HG03442 (cell line): ENCODE data around the gene CERS6.
"Not testable (repeated sequence)": the region's sequence is repeated elsewhere in the genome, so short reads cannot be mapped to it uniquely, and the experiment has no call there.

Source experiments
- ATAC-seq: cut with Tn5 transposase; IDR thresholded peaks from one replicate; pipeline ENCODE4 v1.9.1; 2021; ENCODE audit warnings: mild to moderate bottlenecking, moderate library complexity; ENCODE audit not compliant: unreplicated experiment

CERS6 gene

GRCh38 chr2:168633200-168633599 lies 177.1 kb downstream of the CERS6 start:
- no peak for ATAC-seq

- peak; percentile 54 for ATAC-seq
These were observed 177.8 kb downstream of the CERS6 start for GRCh38 chr2:168633895-168634294.

- ATAC-seq, result peak; percentile 33
These were observed 179.0 kb downstream of the CERS6 start for GRCh38 chr2:168635065-168635577.

GRCh38 chr2:168639018-168639417 lies 182.9 kb downstream of the CERS6 start:
- ATAC-seq, result no peak

GRCh38 chr2:168639441-168639898 lies 183.4 kb downstream of the CERS6 start:
- ATAC-seq, result no peak

GRCh38 chr2:168640039-168640438 lies 184.0 kb downstream of the CERS6 start:
- ATAC-seq, result no peak

- no peak for ATAC-seq
These were observed 185.6 kb downstream of the CERS6 start for GRCh38 chr2:168641636-168642035.

GRCh38 chr2:168642873-168643272 lies 186.8 kb downstream of the CERS6 start:
- no peak for ATAC-seq

- no peak for ATAC-seq
These were observed 187.9 kb downstream of the CERS6 start for GRCh38 chr2:168643979-168644378.

GRCh38 chr2:168645696-168646338 lies 189.7 kb downstream of the CERS6 start:
- ATAC-seq, result no peak

- ATAC-seq, result no peak
These were observed 193.0 kb downstream of the CERS6 start for GRCh38 chr2:168649105-168649504.

GRCh38 chr2:168649562-168649961 lies 193.5 kb downstream of the CERS6 start:
- no peak for ATAC-seq

- ATAC-seq, result no peak
These were observed 194.1 kb downstream of the CERS6 start for GRCh38 chr2:168650139-168650538.

- no peak for ATAC-seq
These were observed 194.7 kb downstream of the CERS6 start for GRCh38 chr2:168650781-168651180.

GRCh38 chr2:168652997-168653921 lies 197.2 kb downstream of the CERS6 start:
- no peak for ATAC-seq

GRCh38 chr2:168654705-168655104 lies 198.6 kb downstream of the CERS6 start:
- no peak for ATAC-seq

GRCh38 chr2:168655207-168655606 lies 199.1 kb downstream of the CERS6 start:
- no peak for ATAC-seq

- not testable (repeated sequence) for ATAC-seq
These were observed 201.3 kb downstream of the CERS6 start for GRCh38 chr2:168657378-168657777.

- ATAC-seq, result no peak
These were observed 202.6 kb downstream of the CERS6 start for GRCh38 chr2:168658706-168659105.

- no peak for ATAC-seq
These were observed 205.1 kb downstream of the CERS6 start for GRCh38 chr2:168660870-168661862.

- ATAC-seq, result no peak
These were observed 205.8 kb downstream of the CERS6 start for GRCh38 chr2:168661863-168662256.
